ENCODE data around the gene ITSN1. TPM values are rescaled to one million over a fixed set of nuclear protein-coding genes. Genes with fewer than 3 reads are reported as not detected.
"Not testable (repeated sequence)": the region's sequence is repeated elsewhere in the genome, so short reads cannot be mapped to it uniquely, and the experiment has no call there.

The ITSN1 gene
- total RNA-seq, 1 experiment from 2014 or later = 50.3 TPM

DNA sequence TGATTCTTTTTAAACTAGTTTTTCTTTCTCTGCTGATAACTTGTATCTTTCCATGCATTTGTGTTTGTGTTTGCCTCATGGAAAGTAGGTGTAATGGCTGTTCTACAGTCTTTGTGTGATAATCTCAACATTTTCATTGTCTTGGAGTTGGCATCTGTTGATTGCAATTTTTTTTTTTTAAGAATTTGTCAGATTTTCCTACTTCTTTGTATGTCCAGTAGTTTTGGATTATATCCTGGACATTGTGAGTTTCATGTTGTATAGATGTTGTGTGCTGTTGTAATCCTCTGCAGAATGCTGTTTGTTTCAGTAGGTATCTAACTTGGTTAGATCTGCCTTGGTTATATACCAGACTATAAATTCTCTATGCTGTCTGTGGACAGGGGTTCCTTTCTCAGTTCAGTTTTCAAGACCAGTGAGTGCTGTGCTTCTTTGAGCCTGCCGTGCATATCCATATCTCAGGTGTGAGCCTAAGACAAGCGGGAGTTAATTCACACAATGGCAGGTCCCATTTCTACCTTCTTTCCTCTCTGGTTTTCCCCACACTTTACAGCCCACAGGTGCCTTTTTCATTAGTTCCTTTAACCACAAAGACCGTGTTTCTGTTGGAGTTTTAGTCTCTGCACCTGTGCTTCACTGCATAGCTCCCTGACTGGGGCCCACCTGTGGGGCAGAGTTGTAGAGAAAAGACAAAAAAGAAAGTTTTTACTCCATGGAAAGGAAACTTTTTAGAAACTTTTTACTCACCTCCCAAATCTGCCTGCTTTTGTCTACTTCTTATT is 69.9 kb downstream of the ITSN1 start:
- Histone ChIP-seq H3K4me1 (ENCODE audit: control insufficient read depth, insufficient read depth, low read length) (peaks cover 13% of the 10 kb centered on the region), H3K9me3 (ENCODE audit: control insufficient read depth, insufficient read depth, low read depth, low read length) (no peaks in the 10 kb centered on the region; the same call in 1 of the 2 replicates), H3K27ac (ENCODE audit: low read length) (no peak overlapping the region), H3K36me3 (ENCODE audit: control insufficient read depth, insufficient read depth, low read length) (no peaks in the 10 kb centered on the region), H3K4me3 (ENCODE audit: low read depth in 2 of 2, low read length in 2 of 2) (no peak overlapping the region), H3K27me3 (ENCODE audit: control insufficient read depth, insufficient read depth, low read length) (no peaks in the 10 kb centered on the region)
- ATAC-seq (no peak), DNase-seq (ENCODE audit: low read depth, low spot score) (no peak)
- ChIA-PET POLR2A (no interaction called here), CTCF (no interaction called here)
- in situ Hi-C loops (cut with HindIII; ENCODE audit: low pct_unique_long_range_greater_than_20kb, low sequenced_read_pairs) = no loop called here
- TF ChIP-seq, protein P1, sequence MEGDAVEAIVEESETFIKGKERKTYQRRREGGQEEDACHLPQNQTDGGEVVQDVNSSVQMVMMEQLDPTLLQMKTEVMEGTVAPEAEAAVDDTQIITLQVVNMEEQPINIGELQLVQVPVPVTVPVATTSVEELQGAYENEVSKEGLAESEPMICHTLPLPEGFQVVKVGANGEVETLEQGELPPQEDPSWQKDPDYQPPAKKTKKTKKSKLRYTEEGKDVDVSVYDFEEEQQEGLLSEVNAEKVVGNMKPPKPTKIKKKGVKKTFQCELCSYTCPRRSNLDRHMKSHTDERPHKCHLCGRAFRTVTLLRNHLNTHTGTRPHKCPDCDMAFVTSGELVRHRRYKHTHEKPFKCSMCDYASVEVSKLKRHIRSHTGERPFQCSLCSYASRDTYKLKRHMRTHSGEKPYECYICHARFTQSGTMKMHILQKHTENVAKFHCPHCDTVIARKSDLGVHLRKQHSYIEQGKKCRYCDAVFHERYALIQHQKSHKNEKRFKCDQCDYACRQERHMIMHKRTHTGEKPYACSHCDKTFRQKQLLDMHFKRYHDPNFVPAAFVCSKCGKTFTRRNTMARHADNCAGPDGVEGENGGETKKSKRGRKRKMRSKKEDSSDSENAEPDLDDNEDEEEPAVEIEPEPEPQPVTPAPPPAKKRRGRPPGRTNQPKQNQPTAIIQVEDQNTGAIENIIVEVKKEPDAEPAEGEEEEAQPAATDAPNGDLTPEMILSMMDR (IDR thresholded peaks at IDR 0.05) = no peak
- no peak for TF ChIP-seq POLR2AphosphoS5 (IDR thresholded peaks at IDR 0.05; ENCODE audit: low read depth, low read length)
- TF ChIP-seq TCF7L2 (IDR thresholded peaks at IDR 0.05; ENCODE audit: low read depth, low read length) = no peak
- TF ChIP-seq SIN3A (IDR thresholded peaks at IDR 0.05; ENCODE audit: borderline replicate concordance, insufficient read depth, low read depth, low read length) = no peak
- TF ChIP-seq, protein P2, sequence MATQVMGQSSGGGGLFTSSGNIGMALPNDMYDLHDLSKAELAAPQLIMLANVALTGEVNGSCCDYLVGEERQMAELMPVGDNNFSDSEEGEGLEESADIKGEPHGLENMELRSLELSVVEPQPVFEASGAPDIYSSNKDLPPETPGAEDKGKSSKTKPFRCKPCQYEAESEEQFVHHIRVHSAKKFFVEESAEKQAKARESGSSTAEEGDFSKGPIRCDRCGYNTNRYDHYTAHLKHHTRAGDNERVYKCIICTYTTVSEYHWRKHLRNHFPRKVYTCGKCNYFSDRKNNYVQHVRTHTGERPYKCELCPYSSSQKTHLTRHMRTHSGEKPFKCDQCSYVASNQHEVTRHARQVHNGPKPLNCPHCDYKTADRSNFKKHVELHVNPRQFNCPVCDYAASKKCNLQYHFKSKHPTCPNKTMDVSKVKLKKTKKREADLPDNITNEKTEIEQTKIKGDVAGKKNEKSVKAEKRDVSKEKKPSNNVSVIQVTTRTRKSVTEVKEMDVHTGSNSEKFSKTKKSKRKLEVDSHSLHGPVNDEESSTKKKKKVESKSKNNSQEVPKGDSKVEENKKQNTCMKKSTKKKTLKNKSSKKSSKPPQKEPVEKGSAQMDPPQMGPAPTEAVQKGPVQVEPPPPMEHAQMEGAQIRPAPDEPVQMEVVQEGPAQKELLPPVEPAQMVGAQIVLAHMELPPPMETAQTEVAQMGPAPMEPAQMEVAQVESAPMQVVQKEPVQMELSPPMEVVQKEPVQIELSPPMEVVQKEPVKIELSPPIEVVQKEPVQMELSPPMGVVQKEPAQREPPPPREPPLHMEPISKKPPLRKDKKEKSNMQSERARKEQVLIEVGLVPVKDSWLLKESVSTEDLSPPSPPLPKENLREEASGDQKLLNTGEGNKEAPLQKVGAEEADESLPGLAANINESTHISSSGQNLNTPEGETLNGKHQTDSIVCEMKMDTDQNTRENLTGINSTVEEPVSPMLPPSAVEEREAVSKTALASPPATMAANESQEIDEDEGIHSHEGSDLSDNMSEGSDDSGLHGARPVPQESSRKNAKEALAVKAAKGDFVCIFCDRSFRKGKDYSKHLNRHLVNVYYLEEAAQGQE (IDR thresholded peaks at IDR 0.05; ENCODE audit: insufficient read depth in 1 of 2, low read depth in 2 of 2, low read length in 1 of 2) = no peak
- BruUV-seq (replicated peaks) = no TSS peak
- intact Hi-C loops (cut with micrococcal nuclease; ENCODE audit: unreplicated experiment) = no loop called here

DNA sequence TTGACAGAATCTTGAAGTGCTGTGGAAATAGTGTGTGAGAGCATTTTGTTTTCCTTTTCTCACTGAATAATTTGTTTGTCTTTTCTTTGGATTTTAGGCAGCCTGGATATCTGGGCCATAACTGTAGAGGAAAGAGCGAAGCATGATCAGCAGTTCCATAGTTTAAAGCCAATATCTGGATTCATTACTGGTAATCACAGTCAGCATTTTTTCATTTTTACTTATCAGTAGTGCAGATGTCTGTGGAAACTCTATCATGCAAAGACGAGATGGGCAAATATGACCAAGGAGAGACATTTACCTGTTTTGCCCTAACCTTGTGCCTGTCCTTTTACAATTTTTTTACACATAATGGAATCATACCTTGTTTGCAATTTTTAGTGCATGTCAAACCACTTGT is 78.8 kb downstream of the ITSN1 start:
- no TSS peak for BruUV-seq (replicated peaks)
- Histone ChIP-seq H3K4me1 (ENCODE audit: control insufficient read depth, insufficient read depth, low read length) (peaks cover 4% of the 10 kb centered on the region; the same call in 1 of the 2 replicates), H3K27me3 (ENCODE audit: control insufficient read depth, insufficient read depth, low read length) (no peaks in the 10 kb centered on the region), H3K36me3 (ENCODE audit: control insufficient read depth, insufficient read depth, low read length) (peaks cover 10% of the 10 kb centered on the region), H3K4me3 (ENCODE audit: low read depth in 2 of 2, low read length in 2 of 2) (no peak overlapping the region), H3K27ac (ENCODE audit: low read length) (no peak overlapping the region), H3K9me3 (ENCODE audit: control insufficient read depth, insufficient read depth, low read depth, low read length) (no peaks in the 10 kb centered on the region)
- ChIA-PET CTCF (no interaction called here), POLR2A (no interaction called here)
- intact Hi-C loops (cut with micrococcal nuclease; ENCODE audit: unreplicated experiment) = no loop called here
- in situ Hi-C loops (cut with HindIII; ENCODE audit: low pct_unique_long_range_greater_than_20kb, low sequenced_read_pairs) = no loop called here
- no peak for DNase-seq (ENCODE audit: low read depth, low spot score)
- no peak for TF ChIP-seq TCF7L2 (IDR thresholded peaks at IDR 0.05; ENCODE audit: low read depth, low read length)
- no peak for TF ChIP-seq SIN3A (IDR thresholded peaks at IDR 0.05; ENCODE audit: borderline replicate concordance, insufficient read depth, low read depth, low read length)
- TF ChIP-seq, protein P1 (IDR thresholded peaks at IDR 0.05) = no peak
- no peak for TF ChIP-seq POLR2AphosphoS5 (IDR thresholded peaks at IDR 0.05; ENCODE audit: low read depth, low read length)
- TF ChIP-seq, protein P2 (IDR thresholded peaks at IDR 0.05; ENCODE audit: insufficient read depth in 1 of 2, low read depth in 2 of 2, low read length in 1 of 2) = no peak
- ATAC-seq = no peak

DNA sequence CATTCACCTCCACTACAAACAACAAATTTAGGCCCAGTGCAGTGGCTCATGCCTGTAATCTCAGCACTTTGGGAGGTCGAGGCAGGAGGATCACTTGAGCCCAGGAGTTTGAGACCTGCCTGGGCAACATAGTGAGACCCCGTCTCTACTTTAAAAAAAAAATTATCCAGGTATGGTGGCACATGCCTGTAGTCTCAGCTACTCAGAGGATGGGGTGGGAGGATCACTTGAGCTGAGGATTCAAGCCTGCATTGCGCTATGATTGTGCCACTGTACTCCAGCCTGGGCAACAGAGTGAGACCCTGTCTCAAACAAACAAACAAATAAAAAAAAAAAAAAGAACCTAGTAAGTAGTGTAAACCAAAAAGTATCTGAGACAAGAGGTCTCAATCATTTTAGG is 86.8 kb downstream of the ITSN1 start:
- intact Hi-C loops (cut with micrococcal nuclease; ENCODE audit: unreplicated experiment); CTCF ChIA-PET; H3K4me3 ChIP-seq (ENCODE audit: low read depth in 2 of 2, low read length in 2 of 2); ATAC-seq; in situ Hi-C loops (cut with HindIII; ENCODE audit: low pct_unique_long_range_greater_than_20kb, low sequenced_read_pairs); POLR2A ChIA-PET; BruUV-seq (replicated peaks); H3K36me3 ChIP-seq (ENCODE audit: control insufficient read depth, insufficient read depth, low read length); H3K4me1 ChIP-seq (ENCODE audit: control insufficient read depth, insufficient read depth, low read length); H3K27me3 ChIP-seq (ENCODE audit: control insufficient read depth, insufficient read depth, low read length); H3K9me3 ChIP-seq (ENCODE audit: control insufficient read depth, insufficient read depth, low read depth, low read length); H3K27ac ChIP-seq (ENCODE audit: low read length); DNase-seq (ENCODE audit: low read depth, low spot score): not testable (repeated sequence)
